Neural crest cell (in vitro differentiated cells): ENCODE data around the gene GSTCD. TPM values are rescaled to one million over a fixed set of nuclear protein-coding genes. Genes with fewer than 3 reads are reported as not detected.
"Not testable (repeated sequence)": the region's sequence is repeated elsewhere in the genome, so short reads cannot be mapped to it uniquely, and the experiment has no call there.

ENCODE experiments used
- DNase-seq: peaks from one replicate; pipeline ENCODE4 v3.0.0; 2021; ENCODE audit warnings: low read depth, mixed read lengths, low spot score
- H3K27ac Mint-ChIP-seq: one replicate; pipeline ENCODE4 v1.8.0; 2021; ENCODE audit warnings: mild to moderate bottlenecking, mixed read lengths; ENCODE audit not compliant: unreplicated experiment
- H3K27me3 Mint-ChIP-seq: 2 replicates; pipeline ENCODE4 v1.8.0; 2021; ENCODE audit warnings: low read depth, mild to moderate bottlenecking, mixed read lengths
- H3K36me3 Mint-ChIP-seq: 2 replicates; pipeline ENCODE4 v1.8.0; 2021; ENCODE audit warnings: low read depth, mild to moderate bottlenecking, mixed read lengths
- H3K4me1 Mint-ChIP-seq: 2 replicates; pipeline ENCODE4 v1.8.0; 2021; ENCODE audit warnings: mixed read lengths
- H3K4me3 Mint-ChIP-seq: one replicate; pipeline ENCODE4 v1.8.0; 2021; ENCODE audit warnings: mild to moderate bottlenecking, mixed read lengths
- H3K9me3 Mint-ChIP-seq: 2 replicates; pipeline ENCODE4 v1.8.0; 2021; ENCODE audit warnings: mixed read lengths
- total RNA-seq: library from RNA; stranded (reverse); gene quantifications from 2 replicates; pipeline ENCODE4 v1.2.1, GENCODE V29; 2021
- TF ChIP-seq, protein P1 (sequence below): fragments of 200-600 bp; sonication (generic); conservative IDR thresholded peaks from 2 replicates; pipeline ENCODE4 v1.5.0; 2021; ENCODE audit warnings: antibody characterized with exemption, mild to moderate bottlenecking

The GSTCD gene
- total RNA-seq, 1 donor from 2014 or later = 30.6 TPM

DNA sequence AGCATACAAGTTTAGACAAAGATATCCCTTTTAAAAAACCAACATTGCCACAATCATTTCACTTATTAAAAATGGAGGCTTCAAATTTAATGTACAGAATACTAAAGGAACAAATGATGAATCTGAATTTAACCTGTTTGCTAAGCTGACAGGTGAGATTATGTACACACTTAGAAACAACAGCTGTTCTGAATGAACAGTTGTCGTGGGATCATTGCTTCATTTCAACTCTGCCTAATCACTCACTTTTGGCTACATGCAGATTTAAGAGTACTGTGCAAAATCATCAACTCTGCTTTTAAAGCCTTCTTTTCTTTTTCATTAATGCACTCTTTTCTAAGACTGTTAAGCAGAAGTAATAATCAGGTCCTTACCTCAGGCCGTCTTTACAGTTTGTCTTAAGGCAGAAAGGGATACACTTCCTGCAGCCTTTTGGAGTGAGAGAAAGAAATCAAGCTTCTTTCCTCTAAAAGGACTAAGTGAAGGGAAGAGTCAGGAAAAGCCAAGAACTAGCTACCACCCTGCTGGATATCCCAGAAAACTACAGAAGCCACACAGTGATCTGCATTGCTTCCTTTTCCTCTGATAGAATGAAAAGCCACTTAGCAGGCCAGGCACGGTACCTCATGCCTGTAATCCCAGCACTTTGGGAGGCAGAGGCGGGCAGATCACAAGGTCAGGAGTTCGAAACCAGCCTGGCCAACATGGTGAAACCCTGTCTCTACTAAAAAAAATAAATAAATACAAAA lies 132.0 kb downstream of the GSTCD start:
- H3K4me3 Mint-ChIP-seq = no peak overlapping the region
- DNase-seq = no peak
- H3K27me3 Mint-ChIP-seq = no peaks in the 10 kb centered on the region
- H3K27ac Mint-ChIP-seq = no peak overlapping the region
- TF ChIP-seq, protein P1, sequence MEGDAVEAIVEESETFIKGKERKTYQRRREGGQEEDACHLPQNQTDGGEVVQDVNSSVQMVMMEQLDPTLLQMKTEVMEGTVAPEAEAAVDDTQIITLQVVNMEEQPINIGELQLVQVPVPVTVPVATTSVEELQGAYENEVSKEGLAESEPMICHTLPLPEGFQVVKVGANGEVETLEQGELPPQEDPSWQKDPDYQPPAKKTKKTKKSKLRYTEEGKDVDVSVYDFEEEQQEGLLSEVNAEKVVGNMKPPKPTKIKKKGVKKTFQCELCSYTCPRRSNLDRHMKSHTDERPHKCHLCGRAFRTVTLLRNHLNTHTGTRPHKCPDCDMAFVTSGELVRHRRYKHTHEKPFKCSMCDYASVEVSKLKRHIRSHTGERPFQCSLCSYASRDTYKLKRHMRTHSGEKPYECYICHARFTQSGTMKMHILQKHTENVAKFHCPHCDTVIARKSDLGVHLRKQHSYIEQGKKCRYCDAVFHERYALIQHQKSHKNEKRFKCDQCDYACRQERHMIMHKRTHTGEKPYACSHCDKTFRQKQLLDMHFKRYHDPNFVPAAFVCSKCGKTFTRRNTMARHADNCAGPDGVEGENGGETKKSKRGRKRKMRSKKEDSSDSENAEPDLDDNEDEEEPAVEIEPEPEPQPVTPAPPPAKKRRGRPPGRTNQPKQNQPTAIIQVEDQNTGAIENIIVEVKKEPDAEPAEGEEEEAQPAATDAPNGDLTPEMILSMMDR = no peak
- no peaks in the 10 kb centered on the region for H3K4me1 Mint-ChIP-seq
- H3K9me3 Mint-ChIP-seq = no peaks in the 10 kb centered on the region
- peaks cover 25% of the 10 kb centered on the region for H3K36me3 Mint-ChIP-seq

DNA sequence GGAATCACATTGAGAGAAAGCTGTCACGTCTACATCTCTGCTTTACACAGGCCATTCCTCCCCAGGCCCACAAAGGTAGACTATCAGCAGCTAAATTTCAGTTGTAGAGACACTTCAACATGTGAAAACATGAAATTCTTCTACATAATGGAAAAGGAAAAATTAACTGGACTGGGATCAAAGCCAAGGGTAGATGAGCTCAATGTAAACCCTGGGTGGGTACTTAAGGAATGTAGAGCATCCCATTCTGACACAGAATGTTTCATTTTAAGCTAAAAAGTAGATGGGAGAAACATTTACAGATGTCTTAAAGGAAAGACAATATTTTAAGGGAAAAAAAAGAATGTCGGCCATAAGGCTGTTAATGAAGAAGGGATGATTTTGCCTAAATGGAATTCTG lies 135.4 kb downstream of the GSTCD start:
- Mint-ChIP-seq H3K4me1 (no peaks in the 10 kb centered on the region), H3K9me3 (no peaks in the 10 kb centered on the region), H3K27ac (no peak overlapping the region), H3K36me3 (peaks cover 8% of the 10 kb centered on the region), H3K4me3 (no peak overlapping the region), H3K27me3 (no peaks in the 10 kb centered on the region)
- TF ChIP-seq, protein P1 = no peak
- no peak for DNase-seq

DNA sequence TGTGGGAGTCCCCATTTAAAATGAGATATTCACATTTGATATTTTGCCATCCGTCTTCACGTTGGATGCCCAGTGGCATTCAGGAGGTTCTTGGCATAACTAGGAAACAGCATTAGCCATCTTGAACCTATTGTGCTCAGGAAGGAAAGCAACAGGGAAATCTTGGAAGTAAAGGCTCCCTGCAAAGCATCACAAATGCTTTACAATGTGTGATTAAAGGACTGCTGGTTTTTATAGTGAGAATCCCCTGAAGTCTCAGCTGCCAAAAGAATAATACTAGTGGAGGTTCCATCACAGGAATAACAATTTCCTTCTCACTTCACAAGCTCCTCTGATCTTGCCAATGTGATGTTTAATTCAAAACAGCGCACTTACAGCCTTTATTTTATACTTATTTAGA lies 137.0 kb downstream of the GSTCD start:
- TF ChIP-seq, protein P1 = no peak
- Mint-ChIP-seq H3K27me3 (no peaks in the 10 kb centered on the region), H3K4me1 (no peaks in the 10 kb centered on the region), H3K9me3 (no peaks in the 10 kb centered on the region), H3K36me3 (peaks cover 7% of the 10 kb centered on the region), H3K27ac (no peak overlapping the region), H3K4me3 (no peak overlapping the region)
- no peak for DNase-seq

DNA sequence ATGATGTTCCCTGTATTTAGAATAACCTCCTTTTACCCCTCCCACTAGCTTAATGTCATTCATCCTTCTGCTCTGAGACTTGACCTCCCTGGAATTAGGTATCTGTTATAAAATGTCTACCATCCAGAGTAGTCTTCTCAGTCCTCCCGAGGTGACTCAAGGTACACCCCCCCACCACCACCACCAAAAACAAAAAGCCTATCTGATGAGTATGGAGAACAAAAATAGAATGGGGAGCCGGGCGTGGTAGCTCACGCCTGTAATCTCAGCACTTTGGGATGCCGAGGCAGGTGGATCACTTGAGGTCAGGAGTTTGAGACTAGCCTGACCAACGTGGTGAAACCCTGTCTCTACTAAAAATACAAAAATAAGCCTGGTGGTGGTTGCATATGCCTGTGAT lies 139.8 kb downstream of the GSTCD start:
- peaks cover 16% of the 10 kb centered on the region for H3K36me3 Mint-ChIP-seq
- H3K27me3 Mint-ChIP-seq, H3K27ac Mint-ChIP-seq, H3K4me3 Mint-ChIP-seq, H3K4me1 Mint-ChIP-seq, DNase-seq, H3K9me3 Mint-ChIP-seq: not testable (repeated sequence)

DNA sequence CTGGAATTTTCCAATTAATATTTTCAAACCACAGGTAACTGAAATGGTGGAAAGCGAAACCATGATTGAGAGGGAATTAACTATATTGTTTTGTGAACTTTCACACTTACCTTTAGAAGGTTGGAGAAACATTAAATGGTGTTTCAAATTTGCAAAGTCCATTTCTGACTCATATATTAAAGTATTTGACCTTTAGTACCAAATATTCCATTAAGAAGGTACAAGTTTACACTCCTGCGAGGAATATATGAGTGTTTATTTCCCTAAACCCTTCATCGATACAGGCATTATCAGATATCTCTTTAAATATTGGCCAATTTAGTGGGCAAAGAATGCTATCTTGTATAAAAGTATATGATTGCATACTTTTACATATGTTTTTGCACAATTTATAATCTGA lies 142.6 kb downstream of the GSTCD start:
- H3K4me1 Mint-ChIP-seq = no peaks in the 10 kb centered on the region

GRCh38 chr4:105852230-105852629 lies 143.6 kb downstream of the GSTCD start:
- peaks cover 34% of the 10 kb centered on the region for H3K36me3 Mint-ChIP-seq
- not testable (repeated sequence) for H3K4me1 Mint-ChIP-seq, H3K27me3 Mint-ChIP-seq, H3K4me3 Mint-ChIP-seq, DNase-seq, H3K27ac Mint-ChIP-seq
- peaks cover 18% of the 10 kb centered on the region for H3K9me3 Mint-ChIP-seq

More for the DNA sequence above, 142.6 kb downstream of the GSTCD start:
- Mint-ChIP-seq H3K27ac (no peak overlapping the region), H3K36me3 (peaks cover 28% of the 10 kb centered on the region), H3K4me3 (no peak overlapping the region), H3K27me3 (no peaks in the 10 kb centered on the region), H3K9me3 (peaks cover 14% of the 10 kb centered on the region)
- TF ChIP-seq, protein P1 = no peak
- DNase-seq = no peak
